A549 treated with AZD9567 at 1 μM for 4 hours (cell line): ENCODE measurements around the gene ZNF431. TPM values are rescaled to one million over a fixed set of nuclear protein-coding genes. Genes with fewer than 3 reads are reported as not detected.

ENCODE experiments used
- total RNA-seq: library from RNA; stranded (reverse); fragments of 200-300 nt; extraction: Qiagen RNA extraction; gene quantifications from 5 replicates; pipeline ENCODE4 v1.2.3, GENCODE V29; 2022; ENCODE audit not compliant: insufficient read depth

Gene ZNF431
- total RNA-seq, result 3.1 to 5.3 TPM (median 4.5 TPM) in 5 replicates

DNA sequence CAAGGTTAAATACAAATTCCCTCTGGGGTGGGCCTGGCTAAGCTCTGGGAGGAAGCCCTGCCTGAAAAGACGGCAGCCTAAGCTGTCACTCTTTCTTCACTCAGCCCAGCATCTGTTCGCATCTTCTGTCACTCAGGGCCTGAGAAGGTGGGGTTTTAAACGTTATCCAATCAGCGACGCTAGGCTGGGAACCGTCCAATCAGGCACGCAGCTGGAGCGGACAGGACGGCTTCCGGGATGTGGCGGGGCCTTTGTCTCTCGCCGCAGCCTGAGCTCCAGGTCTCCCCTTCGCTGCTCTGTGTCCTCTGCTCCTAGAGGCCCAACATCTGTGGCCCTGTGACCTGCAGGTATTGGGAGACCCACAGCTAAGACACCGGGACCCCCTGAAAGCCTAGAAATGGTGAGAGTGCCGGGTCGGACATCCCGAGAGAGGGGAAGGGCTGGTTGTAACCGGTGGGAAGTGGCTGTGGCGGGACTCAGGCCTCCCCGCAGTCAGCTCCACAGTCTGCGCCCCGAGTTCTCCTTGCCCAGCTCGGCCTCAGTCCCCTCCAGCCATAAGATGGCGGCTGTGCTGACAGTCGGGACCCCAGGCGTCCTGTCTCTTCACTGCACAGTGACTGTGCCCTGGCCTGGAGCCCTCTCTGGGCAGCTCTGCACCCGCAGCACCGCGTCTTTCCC lies at the start of gene ZNF431:
ZNF431 (plus strand) TSS at position 254 of the 678 bp plus-strand sequence; CDS start at position 398, 144 bp downstream.

Other genes starting within 250 kb of the ZNF431 start
- gene ZNF85, start 218.8 kb upstream of the ZNF431 start, total RNA-seq, result 0.03 to 0.09 TPM (median 0.08 TPM) in 4 of 5 replicates, not detected in the other
- 1.6 to 2.7 TPM (median 2.1 TPM) in 5 replicates for gene ZNF430, start 121.4 kb upstream of the ZNF431 start, total RNA-seq
- 2.9 to 5.0 TPM (median 3.7 TPM) in 5 replicates for gene ZNF714, start 59.8 kb upstream of the ZNF431 start, total RNA-seq
- 0.79 to 1.2 TPM (median 0.96 TPM) in 5 replicates for gene ZNF708, start 187.4 kb downstream of the ZNF431 start, total RNA-seq
- 0.65 to 1.2 TPM (median 0.97 TPM) in 4 of 5 replicates, not detected in the other for gene ZNF738, start 217.0 kb downstream of the ZNF431 start, total RNA-seq